Neural crest cell (in vitro differentiated cells): ENCODE measurements around the gene RAB11FIP4. TPM values are rescaled to one million over a fixed set of nuclear protein-coding genes. Genes with fewer than 3 reads are reported as not detected.

Experiments
- DNase-seq: peaks from one replicate; pipeline ENCODE4 v3.0.0; 2021; ENCODE audit warnings: low read depth, mixed read lengths, low spot score
- H3K27ac Mint-ChIP-seq: one replicate; pipeline ENCODE4 v1.8.0; 2021; ENCODE audit warnings: mild to moderate bottlenecking, mixed read lengths; ENCODE audit not compliant: unreplicated experiment
- H3K27me3 Mint-ChIP-seq: 2 replicates; pipeline ENCODE4 v1.8.0; 2021; ENCODE audit warnings: low read depth, mild to moderate bottlenecking, mixed read lengths
- H3K36me3 Mint-ChIP-seq: 2 replicates; pipeline ENCODE4 v1.8.0; 2021; ENCODE audit warnings: low read depth, mild to moderate bottlenecking, mixed read lengths
- H3K4me1 Mint-ChIP-seq: 2 replicates; pipeline ENCODE4 v1.8.0; 2021; ENCODE audit warnings: mixed read lengths
- H3K4me3 Mint-ChIP-seq: one replicate; pipeline ENCODE4 v1.8.0; 2021; ENCODE audit warnings: mild to moderate bottlenecking, mixed read lengths
- H3K9me3 Mint-ChIP-seq: 2 replicates; pipeline ENCODE4 v1.8.0; 2021; ENCODE audit warnings: mixed read lengths
- total RNA-seq: library from RNA; stranded (reverse); gene quantifications from 2 replicates; pipeline ENCODE4 v1.2.1, GENCODE V29; 2021
- TF ChIP-seq, protein P1 (sequence below): fragments of 200-600 bp; sonication (generic); conservative IDR thresholded peaks from 2 replicates; pipeline ENCODE4 v1.5.0; 2021; ENCODE audit warnings: antibody characterized with exemption, mild to moderate bottlenecking

Gene RAB11FIP4
- total RNA-seq, 1 donor from 2014 or later: 7.4 TPM

- H3K27ac Mint-ChIP-seq: no peak overlapping the region
- peak overlapping the region; percentile 33 for H3K4me3 Mint-ChIP-seq
- peaks cover 9% of the 10 kb centered on the region for H3K4me1 Mint-ChIP-seq
- DNase-seq: no peak
- H3K27me3 Mint-ChIP-seq: peaks cover 53% of the 10 kb centered on the region
- no peaks in the 10 kb centered on the region for H3K36me3 Mint-ChIP-seq
- TF ChIP-seq, protein P1, sequence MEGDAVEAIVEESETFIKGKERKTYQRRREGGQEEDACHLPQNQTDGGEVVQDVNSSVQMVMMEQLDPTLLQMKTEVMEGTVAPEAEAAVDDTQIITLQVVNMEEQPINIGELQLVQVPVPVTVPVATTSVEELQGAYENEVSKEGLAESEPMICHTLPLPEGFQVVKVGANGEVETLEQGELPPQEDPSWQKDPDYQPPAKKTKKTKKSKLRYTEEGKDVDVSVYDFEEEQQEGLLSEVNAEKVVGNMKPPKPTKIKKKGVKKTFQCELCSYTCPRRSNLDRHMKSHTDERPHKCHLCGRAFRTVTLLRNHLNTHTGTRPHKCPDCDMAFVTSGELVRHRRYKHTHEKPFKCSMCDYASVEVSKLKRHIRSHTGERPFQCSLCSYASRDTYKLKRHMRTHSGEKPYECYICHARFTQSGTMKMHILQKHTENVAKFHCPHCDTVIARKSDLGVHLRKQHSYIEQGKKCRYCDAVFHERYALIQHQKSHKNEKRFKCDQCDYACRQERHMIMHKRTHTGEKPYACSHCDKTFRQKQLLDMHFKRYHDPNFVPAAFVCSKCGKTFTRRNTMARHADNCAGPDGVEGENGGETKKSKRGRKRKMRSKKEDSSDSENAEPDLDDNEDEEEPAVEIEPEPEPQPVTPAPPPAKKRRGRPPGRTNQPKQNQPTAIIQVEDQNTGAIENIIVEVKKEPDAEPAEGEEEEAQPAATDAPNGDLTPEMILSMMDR: no peak
- H3K9me3 Mint-ChIP-seq: no peaks in the 10 kb centered on the region
Measured at GRCh38 chr17:31484821-31485220, 93.3 kb downstream of the RAB11FIP4 start.

DNA sequence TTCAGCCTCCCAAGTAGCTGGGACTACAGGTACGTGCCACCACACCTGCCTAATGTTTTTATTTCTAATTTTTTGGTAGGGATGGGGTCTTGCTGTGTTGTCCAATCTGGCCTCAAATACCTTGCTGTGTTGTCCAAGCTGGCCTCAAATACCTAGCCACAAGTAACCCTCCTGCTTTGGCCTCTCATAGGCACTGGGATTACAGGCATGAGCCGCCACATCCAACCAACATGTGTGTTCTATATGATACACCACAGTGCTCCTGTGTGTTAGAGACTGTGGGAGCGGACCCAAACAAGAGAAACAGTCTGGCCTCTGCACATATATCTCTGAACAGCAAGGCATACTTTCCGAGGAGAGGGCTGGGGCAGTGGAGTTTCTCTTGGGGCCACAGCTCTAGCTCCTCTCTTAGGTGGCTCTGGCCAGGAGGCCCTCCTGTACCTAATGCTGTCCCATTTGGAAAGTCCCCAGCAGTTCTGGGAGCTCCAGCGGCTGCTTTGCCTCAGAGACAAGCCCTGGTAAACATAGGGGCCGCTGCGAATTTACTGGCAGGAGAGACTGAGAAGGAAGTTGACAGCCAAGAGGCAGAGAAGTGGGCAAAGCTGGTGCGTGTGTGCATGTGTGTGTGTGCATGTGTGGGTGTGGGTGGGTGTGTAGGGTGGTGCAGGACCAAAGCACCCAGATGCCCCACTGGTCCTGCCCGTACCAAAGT, 95.0 kb downstream of the RAB11FIP4 start:
- peaks cover 9% of the 10 kb centered on the region for H3K4me1 Mint-ChIP-seq
- H3K9me3 Mint-ChIP-seq: no peaks in the 10 kb centered on the region
- no peak for DNase-seq
- peaks cover 67% of the 10 kb centered on the region for H3K27me3 Mint-ChIP-seq
- peak overlapping the region; percentile 88 for H3K4me3 Mint-ChIP-seq
- no peaks in the 10 kb centered on the region for H3K36me3 Mint-ChIP-seq
- TF ChIP-seq, protein P1: no peak
- no peak overlapping the region for H3K27ac Mint-ChIP-seq

- no peaks in the 10 kb centered on the region for H3K9me3 Mint-ChIP-seq
- peak overlapping the region; percentile 83 for H3K27ac Mint-ChIP-seq
- peak overlapping the region; percentile 88 for H3K4me3 Mint-ChIP-seq
- peaks cover 65% of the 10 kb centered on the region for H3K27me3 Mint-ChIP-seq
- H3K4me1 Mint-ChIP-seq: peaks cover 9% of the 10 kb centered on the region
- H3K36me3 Mint-ChIP-seq: no peaks in the 10 kb centered on the region
- DNase-seq: no peak
- TF ChIP-seq, protein P1: no peak
Measured at GRCh38 chr17:31487063-31487647, 95.7 kb downstream of the RAB11FIP4 start.

GRCh38 chr17:31487648-31488263, 96.3 kb downstream of the RAB11FIP4 start:
- Mint-ChIP-seq H3K27me3 (peaks cover 68% of the 10 kb centered on the region), H3K4me1 (peaks cover 9% of the 10 kb centered on the region), H3K27ac (no peak overlapping the region), H3K9me3 (no peaks in the 10 kb centered on the region), H3K4me3 (peak overlapping the region; percentile 88), H3K36me3 (no peaks in the 10 kb centered on the region)
- peak; percentile 49 for DNase-seq
- TF ChIP-seq, protein P1: no peak

GRCh38 chr17:31488264-31488981, 96.9 kb downstream of the RAB11FIP4 start:
- H3K36me3 Mint-ChIP-seq: no peaks in the 10 kb centered on the region
- no peak for DNase-seq
- H3K9me3 Mint-ChIP-seq: no peaks in the 10 kb centered on the region
- H3K27me3 Mint-ChIP-seq: peaks cover 68% of the 10 kb centered on the region
- peaks cover 9% of the 10 kb centered on the region for H3K4me1 Mint-ChIP-seq
- H3K4me3 Mint-ChIP-seq: peak overlapping the region; percentile 82
- TF ChIP-seq, protein P1: no peak
- H3K27ac Mint-ChIP-seq: no peak overlapping the region
